Measurements from ENCODE around the gene CCDC195.

Gene CCDC195

GRCh38 chr2:224658780-224659405, 57.3 kb downstream of the CCDC195 start:
- FAIRE-seq: no peak
- DNase-seq (ENCODE audit: insufficient read length, low spot score): no peak

GRCh38 chr2:224657349-224657748, 58.8 kb downstream of the CCDC195 start:
- DNase-seq (ENCODE audit: insufficient read length, low spot score) (no peak), FAIRE-seq (no peak)
- TF ChIP-seq CTCF (IDR thresholded peaks at IDR 0.05; ENCODE audit: insufficient read depth, missing control alignments): no peak

More at GRCh38 chr2:224658780-224659405, 57.3 kb downstream of the CCDC195 start:
- no peak for TF ChIP-seq CTCF (IDR thresholded peaks at IDR 0.05; ENCODE audit: insufficient read depth, missing control alignments)

- TF ChIP-seq CTCF (IDR thresholded peaks at IDR 0.05; ENCODE audit: insufficient read depth, missing control alignments): no peak
- FAIRE-seq (no peak), DNase-seq (ENCODE audit: insufficient read length, low spot score) (no peak)
These were observed 61.1 kb downstream of the CCDC195 start for GRCh38 chr2:224655006-224655537.

Data from D721Med (cell line).